ENCODE results near the gene FMNL1.

DNA sequence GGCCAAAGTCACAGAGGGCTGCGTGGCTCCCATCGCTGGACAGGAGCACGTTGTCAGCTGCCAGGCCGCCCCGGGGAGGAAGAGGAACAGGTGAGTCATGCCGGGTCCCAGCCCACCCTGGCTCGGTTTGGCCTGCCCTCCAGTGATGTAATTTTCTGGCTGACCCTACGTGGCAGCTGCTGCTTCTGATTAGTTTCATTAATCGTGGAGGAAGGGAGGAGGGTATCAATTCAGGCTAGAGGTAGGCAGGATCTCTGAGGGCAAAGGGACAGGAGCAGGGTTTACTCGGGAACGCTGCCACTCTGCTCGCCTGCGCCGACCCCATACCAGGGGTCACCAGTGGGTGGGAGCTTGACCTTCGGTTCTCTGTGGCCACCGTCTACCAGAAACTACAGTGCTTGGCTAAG lies 51.9 kb downstream of the FMNL1 start:
- TF ChIP-seq, protein P1, sequence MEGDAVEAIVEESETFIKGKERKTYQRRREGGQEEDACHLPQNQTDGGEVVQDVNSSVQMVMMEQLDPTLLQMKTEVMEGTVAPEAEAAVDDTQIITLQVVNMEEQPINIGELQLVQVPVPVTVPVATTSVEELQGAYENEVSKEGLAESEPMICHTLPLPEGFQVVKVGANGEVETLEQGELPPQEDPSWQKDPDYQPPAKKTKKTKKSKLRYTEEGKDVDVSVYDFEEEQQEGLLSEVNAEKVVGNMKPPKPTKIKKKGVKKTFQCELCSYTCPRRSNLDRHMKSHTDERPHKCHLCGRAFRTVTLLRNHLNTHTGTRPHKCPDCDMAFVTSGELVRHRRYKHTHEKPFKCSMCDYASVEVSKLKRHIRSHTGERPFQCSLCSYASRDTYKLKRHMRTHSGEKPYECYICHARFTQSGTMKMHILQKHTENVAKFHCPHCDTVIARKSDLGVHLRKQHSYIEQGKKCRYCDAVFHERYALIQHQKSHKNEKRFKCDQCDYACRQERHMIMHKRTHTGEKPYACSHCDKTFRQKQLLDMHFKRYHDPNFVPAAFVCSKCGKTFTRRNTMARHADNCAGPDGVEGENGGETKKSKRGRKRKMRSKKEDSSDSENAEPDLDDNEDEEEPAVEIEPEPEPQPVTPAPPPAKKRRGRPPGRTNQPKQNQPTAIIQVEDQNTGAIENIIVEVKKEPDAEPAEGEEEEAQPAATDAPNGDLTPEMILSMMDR (IDR thresholded peaks at IDR 0.05): no peak
- TF ChIP-seq POLR2A (IDR thresholded peaks at IDR 0.05): no peak

All from body of pancreas (tissue), 4 donors.